GM12801 (cell line): ENCODE results near the gene EBLN2.

Experiments used
- TF ChIP-seq, protein P1 (sequence below): IDR thresholded peaks from one replicate; pipeline ENCODE4 v1.5.1; 2011; ENCODE audit warnings: control low read depth; ENCODE audit not compliant: insufficient read length; ENCODE audit errors: extremely low read depth

EBLN2 gene

DNA sequence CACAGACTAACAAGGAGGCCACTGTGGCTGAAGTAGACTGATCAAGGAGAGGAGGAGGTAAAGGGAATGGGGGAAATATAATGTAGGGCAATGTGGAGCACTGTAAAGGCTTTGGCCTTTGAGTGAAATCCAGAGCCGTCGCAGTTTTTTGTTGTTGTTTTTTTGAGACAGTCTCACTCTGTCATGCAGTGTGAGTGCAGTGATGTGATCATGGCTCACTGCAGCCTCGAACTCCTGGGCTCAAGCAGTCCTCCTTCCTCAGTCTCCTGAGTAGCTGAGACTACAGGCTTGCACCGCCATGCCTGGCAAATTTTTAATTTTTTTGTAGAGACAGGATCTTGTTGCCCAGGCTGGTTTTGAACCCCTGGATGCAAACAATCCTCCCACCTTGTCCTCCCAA lies 32.7 kb upstream of the EBLN2 start:
- TF ChIP-seq, protein P1, sequence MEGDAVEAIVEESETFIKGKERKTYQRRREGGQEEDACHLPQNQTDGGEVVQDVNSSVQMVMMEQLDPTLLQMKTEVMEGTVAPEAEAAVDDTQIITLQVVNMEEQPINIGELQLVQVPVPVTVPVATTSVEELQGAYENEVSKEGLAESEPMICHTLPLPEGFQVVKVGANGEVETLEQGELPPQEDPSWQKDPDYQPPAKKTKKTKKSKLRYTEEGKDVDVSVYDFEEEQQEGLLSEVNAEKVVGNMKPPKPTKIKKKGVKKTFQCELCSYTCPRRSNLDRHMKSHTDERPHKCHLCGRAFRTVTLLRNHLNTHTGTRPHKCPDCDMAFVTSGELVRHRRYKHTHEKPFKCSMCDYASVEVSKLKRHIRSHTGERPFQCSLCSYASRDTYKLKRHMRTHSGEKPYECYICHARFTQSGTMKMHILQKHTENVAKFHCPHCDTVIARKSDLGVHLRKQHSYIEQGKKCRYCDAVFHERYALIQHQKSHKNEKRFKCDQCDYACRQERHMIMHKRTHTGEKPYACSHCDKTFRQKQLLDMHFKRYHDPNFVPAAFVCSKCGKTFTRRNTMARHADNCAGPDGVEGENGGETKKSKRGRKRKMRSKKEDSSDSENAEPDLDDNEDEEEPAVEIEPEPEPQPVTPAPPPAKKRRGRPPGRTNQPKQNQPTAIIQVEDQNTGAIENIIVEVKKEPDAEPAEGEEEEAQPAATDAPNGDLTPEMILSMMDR, result no peak

DNA sequence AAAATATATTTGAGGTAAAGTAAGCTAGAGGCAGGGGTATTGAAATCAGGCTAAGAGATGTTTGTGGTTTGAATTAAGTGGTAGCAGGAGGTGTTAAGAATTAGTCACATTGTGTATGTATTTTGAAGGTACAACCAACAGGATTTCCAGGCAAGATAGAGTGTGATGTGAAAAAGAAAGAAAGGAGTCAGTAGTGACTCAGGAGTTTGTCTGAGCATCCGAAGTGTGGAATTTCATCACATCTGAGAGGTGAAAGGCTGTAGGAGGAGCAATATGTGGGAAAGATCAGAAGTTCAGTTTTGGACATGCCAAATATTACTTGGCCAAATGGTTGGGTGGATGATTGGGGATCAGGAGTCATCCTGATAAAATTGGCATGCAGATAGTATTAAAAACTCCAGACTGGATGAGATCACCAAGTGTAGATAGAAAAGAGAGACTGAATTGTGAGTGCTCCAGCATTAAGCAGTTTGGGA lies 32.1 kb upstream of the EBLN2 start:
- TF ChIP-seq, protein P1, result no peak

DNA sequence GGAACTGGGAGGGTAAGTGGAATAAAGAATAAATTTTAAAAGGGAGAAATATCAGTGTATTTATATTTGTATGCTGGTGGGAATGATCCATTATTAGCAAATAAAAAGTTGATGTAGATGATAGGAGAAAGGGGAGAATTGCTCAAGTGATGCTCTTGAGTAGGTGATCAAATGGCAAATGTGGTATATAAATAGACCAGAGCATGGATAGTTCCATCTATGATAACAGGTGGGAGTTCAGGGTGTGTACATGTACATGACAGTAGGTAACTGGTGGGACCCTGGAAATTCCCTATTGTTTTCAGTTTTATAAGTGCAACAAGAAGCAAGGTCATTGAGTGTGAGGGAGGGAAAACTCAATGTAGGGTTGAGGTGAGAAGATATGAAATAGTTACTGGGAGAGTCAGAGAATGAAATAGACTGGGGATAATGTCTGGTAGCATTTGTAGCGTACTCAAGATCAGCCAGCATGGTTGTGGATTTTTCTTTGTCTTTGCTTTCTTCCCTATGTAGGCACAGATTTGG lies 31.3 kb upstream of the EBLN2 start:
- TF ChIP-seq, protein P1, result no peak

DNA sequence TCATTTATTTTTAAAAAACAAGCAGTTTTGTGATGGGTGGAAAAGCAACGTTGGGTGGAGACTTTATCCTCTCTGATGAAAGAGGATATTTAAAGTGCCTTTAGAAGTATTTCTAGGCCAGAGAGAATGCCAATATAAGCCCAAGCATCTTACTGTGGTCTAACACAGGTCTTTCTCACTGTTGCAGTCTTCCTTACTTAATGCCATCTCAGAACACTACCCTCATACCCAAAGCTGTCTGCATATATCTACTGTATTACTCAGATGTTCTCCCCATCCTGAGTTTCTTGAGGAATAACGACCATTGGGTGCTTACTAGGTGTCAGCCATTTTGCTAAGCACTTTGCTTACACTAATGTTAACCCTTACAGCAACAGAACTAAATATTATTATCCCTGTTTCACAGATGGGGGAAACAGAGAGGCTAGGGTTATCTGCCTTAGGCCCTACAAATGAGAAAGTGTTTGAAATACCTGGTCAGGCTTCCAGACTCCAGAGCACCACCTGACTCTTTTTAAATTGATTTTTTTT lies 29.8 kb upstream of the EBLN2 start:
- TF ChIP-seq, protein P1, result no peak

DNA sequence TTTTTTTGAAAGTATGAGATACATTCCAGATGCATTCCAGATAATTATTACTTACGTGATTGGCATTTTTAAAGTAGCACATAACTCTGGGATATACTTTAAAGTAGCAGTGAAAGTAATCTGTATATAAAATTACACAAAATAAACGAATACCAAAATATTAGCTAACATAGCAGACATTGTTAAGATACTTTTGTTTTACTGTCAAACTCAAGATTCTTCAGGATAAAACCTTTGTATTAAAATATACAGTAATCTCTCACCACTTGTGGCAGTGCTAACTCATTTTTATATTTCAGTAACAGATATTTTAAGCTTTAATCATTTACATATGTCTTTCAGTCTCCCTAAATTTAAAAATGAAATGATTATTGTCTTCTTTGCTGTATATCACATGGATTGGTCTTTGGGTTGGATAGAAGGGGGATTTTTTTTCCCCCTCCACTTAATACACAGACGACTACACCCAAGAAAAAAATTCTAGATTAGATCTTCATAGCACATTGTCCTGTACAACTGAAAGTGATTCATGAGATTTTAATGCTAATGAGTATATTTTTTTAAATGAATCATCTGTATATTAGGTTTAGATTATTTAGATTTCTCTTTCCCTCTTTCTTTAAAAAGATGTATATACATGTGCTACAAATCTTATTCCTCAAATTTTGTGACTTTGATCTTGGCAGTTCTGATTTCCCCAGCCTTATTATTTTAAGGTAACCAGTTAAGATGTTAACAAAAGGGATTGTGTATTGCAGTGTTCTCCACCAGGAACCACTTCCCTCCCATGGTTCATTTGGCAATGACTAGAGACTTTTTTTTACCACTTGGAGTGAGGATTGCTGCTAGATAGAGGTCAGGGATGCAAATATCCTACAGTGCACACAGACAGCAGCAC lies 24.5 kb upstream of the EBLN2 start:
- TF ChIP-seq, protein P1, result no peak

DNA sequence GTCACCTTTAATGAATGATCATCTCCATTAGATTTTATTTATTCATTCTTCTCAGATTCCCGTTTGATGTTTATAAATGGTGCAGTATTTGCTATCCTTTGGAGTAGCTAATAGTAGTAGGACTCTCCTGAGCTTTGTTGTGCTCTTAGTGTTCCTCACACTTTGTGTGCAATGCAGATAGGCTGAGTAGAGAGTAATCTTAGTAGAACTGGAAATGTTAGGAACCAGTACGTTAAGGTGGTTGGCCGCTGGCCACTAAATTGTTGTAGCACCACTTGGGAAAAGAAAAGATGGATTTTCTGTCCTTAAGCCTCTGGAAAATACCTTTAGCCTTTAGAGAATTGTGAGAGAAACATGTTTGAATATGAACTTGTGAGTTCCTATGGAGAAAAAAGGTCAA lies 19.9 kb upstream of the EBLN2 start:
- TF ChIP-seq, protein P1, result no peak

DNA sequence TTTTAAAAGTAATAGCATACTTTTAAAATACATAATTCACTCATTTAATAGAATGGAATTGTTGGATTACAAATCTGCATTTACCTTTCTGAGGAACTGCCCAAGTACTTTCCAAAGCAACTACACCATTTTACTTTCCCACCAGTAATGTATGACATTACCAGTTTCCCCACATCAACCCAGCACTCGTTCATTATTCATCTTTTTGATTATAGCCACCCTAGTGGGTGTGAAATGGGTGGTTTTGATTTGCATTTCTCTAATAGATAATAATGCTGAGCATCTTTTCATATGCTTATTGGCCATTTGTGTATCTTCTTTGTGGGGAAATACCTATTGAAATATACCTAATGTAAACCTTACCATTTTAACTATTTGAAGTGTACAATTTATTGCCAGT lies 18.0 kb upstream of the EBLN2 start:
- TF ChIP-seq, protein P1, result no peak
